SK-N-SH treated with all-trans-retinoic acid at 6 μM for 48 hours (cell line): ENCODE data around the gene MORC4.

Source experiments
- ARNTL ChIP-seq: fragments of 450-650 bp; formaldehyde crosslinking; IDR thresholded peaks from 2 replicates; pipeline ENCODE4 v1.5.0; 2020; ENCODE audit warnings: low read depth, mild to moderate bottlenecking, moderate library complexity, borderline replicate concordance
- BACH2 ChIP-seq: fragments of 250-450 bp; sonication (Bioruptor Pico); IDR thresholded peaks from 2 replicates; pipeline ENCODE4 v1.9.0; 2021; ENCODE audit warnings: mild to moderate bottlenecking, borderline replicate concordance
- CSDC2 ChIP-seq: fragments of 250-450 bp; sonication (Bioruptor Pico); IDR thresholded peaks from 2 replicates; pipeline ENCODE4 v1.5.0; 2020; ENCODE audit warnings: mild to moderate bottlenecking, moderate library complexity
- ESRRG ChIP-seq: fragments of 250-450 bp; sonication (Bioruptor Pico); IDR thresholded peaks from 2 replicates; pipeline ENCODE4 v1.6.1; 2021; ENCODE audit warnings: mild to moderate bottlenecking
- GLIS3 ChIP-seq: fragments of 250-450 bp; sonication (Bioruptor Pico); IDR thresholded peaks from 2 replicates; pipeline ENCODE4 v1.5.0; 2020; ENCODE audit warnings: mild to moderate bottlenecking, moderate library complexity
- ISL1 ChIP-seq: fragments of 250-450 bp; sonication (Bioruptor Pico); IDR thresholded peaks from 2 replicates; pipeline ENCODE4 v2.1.2; 2022; ENCODE audit warnings: mild to moderate bottlenecking, moderate library complexity
- OSR1 ChIP-seq: fragments of 250-450 bp; sonication (Bioruptor Pico); IDR thresholded peaks from 2 replicates; pipeline ENCODE4 v1.8.0; 2022; ENCODE audit warnings: moderate library complexity, mild to moderate bottlenecking, inconsistent platforms
- RARB ChIP-seq: fragments of 250-450 bp; sonication (Bioruptor Pico); IDR thresholded peaks from 2 replicates; pipeline ENCODE4 v1.8.0; 2021; ENCODE audit warnings: mild to moderate bottlenecking, moderate library complexity
- TOX ChIP-seq: fragments of 250-450 bp; sonication (Bioruptor Pico); IDR thresholded peaks from 2 replicates; pipeline ENCODE4 v1.8.0; 2021; ENCODE audit warnings: mild to moderate bottlenecking, moderate library complexity, borderline replicate concordance
- ZFP3 ChIP-seq: fragments of 250-450 bp; sonication (Bioruptor Pico); IDR thresholded peaks from 2 replicates; pipeline ENCODE4 v1.5.0; 2020; ENCODE audit warnings: mild to moderate bottlenecking, moderate library complexity
- ZFP30 ChIP-seq: fragments of 450-650 bp; formaldehyde crosslinking; IDR thresholded peaks from 2 replicates; pipeline ENCODE4 v1.5.0; 2022; ENCODE audit warnings: mild to moderate bottlenecking, moderate library complexity
- ZNF70 ChIP-seq: fragments of 450-650 bp; formaldehyde crosslinking; IDR thresholded peaks from 2 replicates; pipeline ENCODE4 v1.5.0; 2020; ENCODE audit warnings: mild to moderate bottlenecking, moderate library complexity
- TF ChIP-seq, protein P1 (sequence below): fragments of 250-450 bp; sonication (Bioruptor Pico); IDR thresholded peaks from 2 replicates; pipeline ENCODE4 v1.5.0; 2020; ENCODE audit warnings: mild to moderate bottlenecking, moderate library complexity
- TF ChIP-seq, protein P2 (sequence below): fragments of 250-450 bp; sonication (Bioruptor Pico); IDR thresholded peaks from 2 replicates; pipeline ENCODE4 v1.8.0; 2020; ENCODE audit warnings: mild to moderate bottlenecking, moderate library complexity, borderline replicate concordance

DNA sequence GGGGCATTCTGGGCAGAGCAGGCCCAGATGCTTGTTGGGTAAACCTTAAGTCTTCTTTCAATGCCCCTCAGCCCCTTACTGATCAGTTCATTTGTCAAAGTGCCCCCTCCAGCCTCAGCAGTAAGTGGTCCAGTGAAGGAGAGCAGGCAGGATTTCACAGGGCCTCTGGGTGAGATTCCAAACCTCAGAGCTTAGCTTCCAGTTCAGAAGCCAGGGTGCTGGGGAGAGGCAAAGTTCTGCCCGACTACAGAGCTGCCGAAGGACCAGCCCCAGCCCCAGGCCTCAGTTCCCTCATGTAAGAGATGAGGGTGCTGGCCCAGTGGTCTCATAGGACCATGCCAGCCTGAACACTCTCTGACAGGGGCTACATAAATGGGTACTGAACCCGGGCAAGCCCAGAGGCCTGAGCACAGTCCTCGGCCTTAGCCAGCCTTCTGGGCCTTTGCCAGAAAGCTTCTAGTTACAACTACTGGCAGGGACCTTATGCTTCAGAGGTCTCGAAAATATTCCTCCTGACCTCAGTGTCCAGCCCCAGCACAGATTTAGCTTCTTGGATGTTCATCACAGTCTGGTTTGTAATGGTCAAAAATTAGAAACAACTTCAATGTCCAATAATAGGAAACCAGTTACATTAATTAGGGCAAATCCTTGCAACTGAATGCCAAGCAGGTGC lies 96.0 kb downstream of the MORC4 start:
- TF ChIP-seq ARNTL (CRISPR knock-in tag) (no peak), OSR1 (CRISPR knock-in tag) (no peak), ISL1 (no peak), BACH2 (no peak), ZFP30 (CRISPR knock-in tag) (no peak), CSDC2 (no peak), ZFP3 (CRISPR knock-in tag) (no peak), TOX (CRISPR knock-in tag) (no peak), ZNF70 (no peak), GLIS3 (no peak), RARB (no peak), ESRRG (CRISPR knock-in tag) (no peak)
- TF ChIP-seq, protein P1, sequence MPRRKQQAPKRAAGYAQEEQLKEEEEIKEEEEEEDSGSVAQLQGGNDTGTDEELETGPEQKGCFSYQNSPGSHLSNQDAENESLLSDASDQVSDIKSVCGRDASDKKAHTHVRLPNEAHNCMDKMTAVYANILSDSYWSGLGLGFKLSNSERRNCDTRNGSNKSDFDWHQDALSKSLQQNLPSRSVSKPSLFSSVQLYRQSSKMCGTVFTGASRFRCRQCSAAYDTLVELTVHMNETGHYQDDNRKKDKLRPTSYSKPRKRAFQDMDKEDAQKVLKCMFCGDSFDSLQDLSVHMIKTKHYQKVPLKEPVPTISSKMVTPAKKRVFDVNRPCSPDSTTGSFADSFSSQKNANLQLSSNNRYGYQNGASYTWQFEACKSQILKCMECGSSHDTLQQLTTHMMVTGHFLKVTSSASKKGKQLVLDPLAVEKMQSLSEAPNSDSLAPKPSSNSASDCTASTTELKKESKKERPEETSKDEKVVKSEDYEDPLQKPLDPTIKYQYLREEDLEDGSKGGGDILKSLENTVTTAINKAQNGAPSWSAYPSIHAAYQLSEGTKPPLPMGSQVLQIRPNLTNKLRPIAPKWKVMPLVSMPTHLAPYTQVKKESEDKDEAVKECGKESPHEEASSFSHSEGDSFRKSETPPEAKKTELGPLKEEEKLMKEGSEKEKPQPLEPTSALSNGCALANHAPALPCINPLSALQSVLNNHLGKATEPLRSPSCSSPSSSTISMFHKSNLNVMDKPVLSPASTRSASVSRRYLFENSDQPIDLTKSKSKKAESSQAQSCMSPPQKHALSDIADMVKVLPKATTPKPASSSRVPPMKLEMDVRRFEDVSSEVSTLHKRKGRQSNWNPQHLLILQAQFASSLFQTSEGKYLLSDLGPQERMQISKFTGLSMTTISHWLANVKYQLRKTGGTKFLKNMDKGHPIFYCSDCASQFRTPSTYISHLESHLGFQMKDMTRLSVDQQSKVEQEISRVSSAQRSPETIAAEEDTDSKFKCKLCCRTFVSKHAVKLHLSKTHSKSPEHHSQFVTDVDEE (CRISPR knock-in tag): no peak
- TF ChIP-seq, protein P2, sequence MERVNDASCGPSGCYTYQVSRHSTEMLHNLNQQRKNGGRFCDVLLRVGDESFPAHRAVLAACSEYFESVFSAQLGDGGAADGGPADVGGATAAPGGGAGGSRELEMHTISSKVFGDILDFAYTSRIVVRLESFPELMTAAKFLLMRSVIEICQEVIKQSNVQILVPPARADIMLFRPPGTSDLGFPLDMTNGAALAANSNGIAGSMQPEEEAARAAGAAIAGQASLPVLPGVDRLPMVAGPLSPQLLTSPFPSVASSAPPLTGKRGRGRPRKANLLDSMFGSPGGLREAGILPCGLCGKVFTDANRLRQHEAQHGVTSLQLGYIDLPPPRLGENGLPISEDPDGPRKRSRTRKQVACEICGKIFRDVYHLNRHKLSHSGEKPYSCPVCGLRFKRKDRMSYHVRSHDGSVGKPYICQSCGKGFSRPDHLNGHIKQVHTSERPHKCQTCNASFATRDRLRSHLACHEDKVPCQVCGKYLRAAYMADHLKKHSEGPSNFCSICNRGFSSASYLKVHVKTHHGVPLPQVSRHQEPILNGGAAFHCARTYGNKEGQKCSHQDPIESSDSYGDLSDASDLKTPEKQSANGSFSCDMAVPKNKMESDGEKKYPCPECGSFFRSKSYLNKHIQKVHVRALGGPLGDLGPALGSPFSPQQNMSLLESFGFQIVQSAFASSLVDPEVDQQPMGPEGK (CRISPR knock-in tag): no peak
